ENCODE results near the gene SPNS1. TPM values are rescaled to one million over a fixed set of nuclear protein-coding genes. Genes with fewer than 3 reads are reported as not detected.
A peak's percentile ranks its signal among the peaks of the same experiment; 100 is the strongest.
"Not testable (repeated sequence)": the region's sequence is repeated elsewhere in the genome, so short reads cannot be mapped to it uniquely, and the experiment has no call there.

The SPNS1 gene
- polyA plus RNA-seq, 1 experiment, result 23.6 TPM

GRCh38 chr16:28974007-28974436 lies 556 bp upstream of the SPNS1 start:
- DNase-seq (ENCODE audit: low read depth, low spot score), result peak; percentile 41
- POLR2A ChIA-PET, result interaction anchor here (0.7 to 1.1 kb wide), 3 partner anchors 8 to 205 kb away, joined by 3 to 4 read pairs (median 3); partner anchors contain the start of gene NFATC2IP
- CTCF ChIA-PET, result interaction anchor here (0.6 to 1.3 kb wide), 12 partner anchors 15 to 788 kb away, joined by 3 to 5 read pairs (median 4); partner anchors contain the start of gene NFATC2IP
- Histone ChIP-seq H3K9me3 (ENCODE audit: control insufficient read depth, insufficient read depth, low read length) (no peaks in the 10 kb centered on the region; the same call in 1 of the 2 replicates), H3K4me3 (ENCODE audit: low read depth, low read length) (peak overlapping the region; percentile 100), H3K27ac (ENCODE audit: low read depth, low read length) (peak overlapping the region; percentile 96), H3K27me3 (ENCODE audit: control insufficient read depth, insufficient read depth, low read length) (no peaks in the 10 kb centered on the region)
- TF ChIP-seq, protein P1, sequence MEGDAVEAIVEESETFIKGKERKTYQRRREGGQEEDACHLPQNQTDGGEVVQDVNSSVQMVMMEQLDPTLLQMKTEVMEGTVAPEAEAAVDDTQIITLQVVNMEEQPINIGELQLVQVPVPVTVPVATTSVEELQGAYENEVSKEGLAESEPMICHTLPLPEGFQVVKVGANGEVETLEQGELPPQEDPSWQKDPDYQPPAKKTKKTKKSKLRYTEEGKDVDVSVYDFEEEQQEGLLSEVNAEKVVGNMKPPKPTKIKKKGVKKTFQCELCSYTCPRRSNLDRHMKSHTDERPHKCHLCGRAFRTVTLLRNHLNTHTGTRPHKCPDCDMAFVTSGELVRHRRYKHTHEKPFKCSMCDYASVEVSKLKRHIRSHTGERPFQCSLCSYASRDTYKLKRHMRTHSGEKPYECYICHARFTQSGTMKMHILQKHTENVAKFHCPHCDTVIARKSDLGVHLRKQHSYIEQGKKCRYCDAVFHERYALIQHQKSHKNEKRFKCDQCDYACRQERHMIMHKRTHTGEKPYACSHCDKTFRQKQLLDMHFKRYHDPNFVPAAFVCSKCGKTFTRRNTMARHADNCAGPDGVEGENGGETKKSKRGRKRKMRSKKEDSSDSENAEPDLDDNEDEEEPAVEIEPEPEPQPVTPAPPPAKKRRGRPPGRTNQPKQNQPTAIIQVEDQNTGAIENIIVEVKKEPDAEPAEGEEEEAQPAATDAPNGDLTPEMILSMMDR (IDR thresholded peaks at IDR 0.05; ENCODE audit: low read depth, low read length), result peak; percentile 92

- DNase-seq (ENCODE audit: low read depth, low spot score), result no peak
- H3K9me3 ChIP-seq (ENCODE audit: control insufficient read depth, insufficient read depth, low read length), result no peaks in the 10 kb centered on the region; the same call in 1 of the 2 replicates
- no peak overlapping the region for H3K27ac ChIP-seq (ENCODE audit: low read depth, low read length)
- no peaks in the 10 kb centered on the region for H3K27me3 ChIP-seq (ENCODE audit: control insufficient read depth, insufficient read depth, low read length)
- TF ChIP-seq, protein P1 (IDR thresholded peaks at IDR 0.05; ENCODE audit: low read depth, low read length), result no peak
- peak overlapping the region; percentile 100 for H3K4me3 ChIP-seq (ENCODE audit: low read depth, low read length)
- ChIA-PET CTCF (no interaction called here), POLR2A (no interaction called here)
Measured at GRCh38 chr16:28975158-28975599, 601 bp downstream of the SPNS1 start.

- Histone ChIP-seq H3K27ac (ENCODE audit: low read depth, low read length) (no peak overlapping the region), H3K4me3 (ENCODE audit: low read depth, low read length) (no peak overlapping the region), H3K9me3 (ENCODE audit: control insufficient read depth, insufficient read depth, low read length) (peaks cover 7% of the 10 kb centered on the region), H3K27me3 (ENCODE audit: control insufficient read depth, insufficient read depth, low read length) (no peaks in the 10 kb centered on the region)
- ChIA-PET POLR2A (interaction anchor here (0.6 kb wide), 1 partner anchor 1392 kb away, joined by 3 read pairs; the partner anchor contains the start of gene TBC1D10B), CTCF (interaction anchor here (0.6 kb wide), 1 partner anchor 38 kb away, joined by 5 read pairs; no protein-coding TSS in a partner anchor)
- no peak for DNase-seq (ENCODE audit: low read depth, low spot score)
- TF ChIP-seq, protein P1 (IDR thresholded peaks at IDR 0.05; ENCODE audit: low read depth, low read length), result peak; percentile 24; the same call in 1 of the 2 replicates
Measured at GRCh38 chr16:28977703-28978662, 3.4 kb downstream of the SPNS1 start.

DNA sequence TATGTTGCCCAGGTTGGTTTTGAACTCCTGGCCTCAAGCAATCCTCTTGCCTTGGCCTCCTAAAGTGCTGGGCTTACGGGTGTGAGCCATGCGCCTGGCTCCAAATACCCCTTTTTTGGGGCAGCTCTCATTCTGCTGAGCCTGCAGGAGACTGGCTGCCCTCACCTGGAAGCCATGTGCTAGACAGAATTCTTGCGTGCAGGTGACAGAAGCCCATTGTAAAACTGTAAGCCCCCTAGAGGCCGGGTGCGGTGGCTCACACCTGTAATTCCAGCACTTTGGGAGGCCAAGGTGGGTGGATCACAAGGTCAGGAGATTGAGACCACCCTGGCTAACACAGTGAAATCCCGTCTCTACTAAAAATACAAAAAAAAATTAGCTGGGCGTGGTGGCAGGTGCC lies 5.8 kb downstream of the SPNS1 start:
- H3K27me3 ChIP-seq (ENCODE audit: control insufficient read depth, insufficient read depth, low read length); DNase-seq (ENCODE audit: low read depth, low spot score); H3K9me3 ChIP-seq (ENCODE audit: control insufficient read depth, insufficient read depth, low read length); CTCF ChIA-PET; H3K4me3 ChIP-seq (ENCODE audit: low read depth, low read length); H3K27ac ChIP-seq (ENCODE audit: low read depth, low read length): not testable (repeated sequence)
- POLR2A ChIA-PET, result interaction anchor here (0.7 kb wide), 1 partner anchor 34 kb away, joined by 3 read pairs; no protein-coding TSS in a partner anchor

- no peak overlapping the region for H3K27ac ChIP-seq (ENCODE audit: low read depth, low read length)
- TF ChIP-seq, protein P1 (IDR thresholded peaks at IDR 0.05; ENCODE audit: low read depth, low read length), result no peak
- H3K9me3 ChIP-seq (ENCODE audit: control insufficient read depth, insufficient read depth, low read length), result peaks cover 7% of the 10 kb centered on the region
- ChIA-PET POLR2A (interaction anchor here (0.7 kb wide), 1 partner anchor 33 kb away, joined by 3 read pairs; no protein-coding TSS in a partner anchor), CTCF (no interaction called here)
- no peaks in the 10 kb centered on the region for H3K27me3 ChIP-seq (ENCODE audit: control insufficient read depth, insufficient read depth, low read length)
- H3K4me3 ChIP-seq (ENCODE audit: low read depth, low read length), result no peak overlapping the region
- DNase-seq (ENCODE audit: low read depth, low spot score), result no peak
Measured at GRCh38 chr16:28980929-28981328, 6.4 kb downstream of the SPNS1 start.

Measured in AG04450 (cell line).